ENCODE results near the gene SBK1. TPM values are rescaled to one million over a fixed set of nuclear protein-coding genes. Genes with fewer than 3 reads are reported as not detected.
A peak's percentile ranks its signal among the peaks of the same experiment; 100 is the strongest.

Gene SBK1
- total RNA-seq, 4 donors from 2014 or later = 0.35 to 2.5 (median 1.3) TPM

DNA sequence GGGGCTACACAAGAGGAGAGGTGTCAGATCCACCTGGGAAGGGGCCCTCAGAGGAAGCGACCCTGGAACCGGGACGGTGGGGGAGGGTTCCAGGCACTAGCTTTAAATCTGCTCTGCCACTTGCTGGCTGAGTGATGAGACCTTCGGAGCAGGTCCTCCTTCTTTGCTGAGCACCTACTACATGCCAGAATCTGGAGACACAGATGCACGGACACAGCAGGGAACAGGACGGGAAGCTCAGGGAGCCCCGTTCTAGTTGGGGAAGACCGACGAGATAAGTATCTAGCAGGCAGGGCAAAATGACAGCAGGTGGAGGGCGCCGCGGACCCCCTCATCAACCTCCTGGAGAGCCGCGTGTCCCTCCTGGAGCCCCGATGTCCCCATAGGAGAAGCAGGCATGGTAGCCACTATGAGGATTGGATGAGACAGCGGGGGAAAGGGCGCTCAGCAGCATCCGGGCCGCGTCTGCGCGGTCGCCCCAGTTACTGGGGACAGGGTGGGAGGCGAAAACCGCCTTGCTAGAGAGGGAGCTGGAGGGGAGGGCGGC is 27.2 kb downstream of the SBK1 start:
- DNase-seq = no peak
- no peak for TF ChIP-seq CTCF (IDR thresholded peaks at IDR 0.05)
- no peak for TF ChIP-seq POLR2A (IDR thresholded peaks at IDR 0.05)

DNA sequence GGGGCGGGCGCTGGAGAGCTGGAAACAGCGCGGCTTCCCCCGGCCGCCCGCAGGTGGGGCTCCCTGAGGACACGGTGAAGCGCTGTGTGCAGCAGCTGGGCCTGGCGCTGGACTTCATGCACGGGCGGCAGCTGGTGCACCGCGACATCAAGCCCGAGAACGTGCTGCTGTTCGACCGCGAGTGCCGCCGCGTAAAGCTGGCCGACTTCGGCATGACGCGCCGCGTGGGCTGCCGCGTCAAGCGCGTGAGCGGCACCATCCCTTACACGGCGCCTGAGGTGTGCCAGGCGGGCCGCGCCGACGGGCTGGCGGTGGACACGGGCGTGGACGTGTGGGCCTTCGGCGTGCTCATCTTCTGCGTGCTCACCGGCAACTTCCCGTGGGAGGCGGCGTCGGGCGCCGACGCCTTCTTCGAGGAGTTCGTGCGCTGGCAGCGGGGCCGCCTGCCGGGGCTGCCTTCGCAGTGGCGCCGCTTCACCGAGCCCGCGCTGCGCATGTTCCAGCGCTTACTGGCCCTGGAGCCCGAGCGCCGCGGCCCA is 27.8 kb downstream of the SBK1 start:
- Histone ChIP-seq H3K27ac (no peak overlapping the region), H3K4me3 (no peak overlapping the region), H3K9me3 (no peaks in the 10 kb centered on the region), H3K27me3 (no peaks in the 10 kb centered on the region), H3K4me1 (no peaks in the 10 kb centered on the region), H3K36me3 (no peaks in the 10 kb centered on the region)
- no peak for TF ChIP-seq POLR2A (IDR thresholded peaks at IDR 0.05)
- TF ChIP-seq CTCF (IDR thresholded peaks at IDR 0.05) = no peak
- no peak for DNase-seq

More for the DNA sequence above, 27.2 kb downstream of the SBK1 start:
- no peak overlapping the region for H3K4me3 ChIP-seq
- no peak overlapping the region for H3K27ac ChIP-seq
- H3K4me1 ChIP-seq = no peaks in the 10 kb centered on the region
- H3K36me3 ChIP-seq = no peaks in the 10 kb centered on the region
- H3K27me3 ChIP-seq = no peaks in the 10 kb centered on the region
- no peaks in the 10 kb centered on the region for H3K9me3 ChIP-seq

DNA sequence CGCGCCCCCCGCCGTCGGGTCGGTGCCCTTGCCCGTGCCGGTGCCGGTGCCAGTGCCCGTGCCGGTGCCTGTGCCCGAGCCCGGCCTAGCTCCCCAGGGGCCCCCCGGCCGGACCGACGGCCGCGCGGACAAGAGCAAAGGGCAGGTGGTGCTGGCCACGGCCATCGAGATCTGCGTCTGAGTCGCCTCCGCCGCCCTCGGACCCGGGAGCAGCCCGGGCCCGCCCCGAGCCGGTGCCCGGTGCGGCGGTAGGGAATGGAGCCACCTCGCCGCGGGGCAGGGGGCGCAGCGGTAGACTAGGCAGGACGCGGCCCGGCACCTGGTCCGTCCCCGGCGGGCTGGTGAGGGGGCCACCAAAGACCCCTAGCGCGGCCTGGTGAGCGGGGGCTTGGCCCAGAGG is 28.4 kb downstream of the SBK1 start:
- no peaks in the 10 kb centered on the region for H3K27me3 ChIP-seq
- no peak overlapping the region for H3K27ac ChIP-seq
- H3K36me3 ChIP-seq = no peaks in the 10 kb centered on the region
- TF ChIP-seq CTCF (IDR thresholded peaks at IDR 0.05) (no peak), POLR2A (IDR thresholded peaks at IDR 0.05) (no peak)
- DNase-seq = no peak
- no peaks in the 10 kb centered on the region for H3K4me1 ChIP-seq
- H3K4me3 ChIP-seq = no peak overlapping the region
- no peaks in the 10 kb centered on the region for H3K9me3 ChIP-seq

DNA sequence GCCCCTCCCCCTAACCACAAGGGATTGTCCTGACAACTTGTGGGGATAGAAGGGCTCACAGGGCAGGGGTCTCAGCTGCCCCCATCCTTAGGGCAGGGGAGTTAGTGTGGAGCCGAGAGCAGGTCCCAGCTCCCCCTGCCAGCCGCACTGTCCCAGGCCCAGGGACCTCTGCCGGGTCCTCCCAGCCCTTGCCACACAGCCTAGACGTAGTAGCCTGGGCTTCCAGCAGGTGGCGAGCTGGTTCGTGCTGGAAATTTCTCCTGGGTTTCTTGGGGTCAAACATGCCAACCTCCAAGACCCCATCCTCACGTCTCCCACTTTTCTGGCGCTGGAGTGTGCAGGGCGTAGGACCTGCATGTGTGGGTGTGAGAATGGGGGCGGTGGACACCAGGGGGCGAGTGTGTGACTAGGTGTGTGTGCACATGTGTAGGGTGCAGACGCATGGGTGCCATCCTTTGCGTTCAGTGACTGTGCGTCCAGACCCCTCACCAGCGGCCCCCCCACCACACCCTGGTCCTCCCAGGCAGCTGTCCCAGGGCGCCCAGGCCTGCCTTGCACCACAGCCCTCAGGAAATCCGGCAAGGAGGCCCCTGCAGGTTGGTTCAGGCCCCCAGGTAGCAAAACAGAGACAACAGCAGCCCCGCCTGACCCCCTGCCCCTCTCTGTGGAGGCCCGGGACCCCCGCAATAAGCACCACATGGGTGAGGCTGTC is 29.5 kb downstream of the SBK1 start:
- peak; percentile 27 to 67 (median 59) for DNase-seq
- no peak overlapping the region for H3K27ac ChIP-seq
- TF ChIP-seq CTCF (IDR thresholded peaks at IDR 0.05) (peak; percentile 25 to 72 (median 60)), POLR2A (IDR thresholded peaks at IDR 0.05) (no peak)
- H3K36me3 ChIP-seq = no peaks in the 10 kb centered on the region
- H3K27me3 ChIP-seq = no peaks in the 10 kb centered on the region
- no peaks in the 10 kb centered on the region for H3K4me1 ChIP-seq
- H3K9me3 ChIP-seq = no peaks in the 10 kb centered on the region
- no peak overlapping the region for H3K4me3 ChIP-seq

DNA sequence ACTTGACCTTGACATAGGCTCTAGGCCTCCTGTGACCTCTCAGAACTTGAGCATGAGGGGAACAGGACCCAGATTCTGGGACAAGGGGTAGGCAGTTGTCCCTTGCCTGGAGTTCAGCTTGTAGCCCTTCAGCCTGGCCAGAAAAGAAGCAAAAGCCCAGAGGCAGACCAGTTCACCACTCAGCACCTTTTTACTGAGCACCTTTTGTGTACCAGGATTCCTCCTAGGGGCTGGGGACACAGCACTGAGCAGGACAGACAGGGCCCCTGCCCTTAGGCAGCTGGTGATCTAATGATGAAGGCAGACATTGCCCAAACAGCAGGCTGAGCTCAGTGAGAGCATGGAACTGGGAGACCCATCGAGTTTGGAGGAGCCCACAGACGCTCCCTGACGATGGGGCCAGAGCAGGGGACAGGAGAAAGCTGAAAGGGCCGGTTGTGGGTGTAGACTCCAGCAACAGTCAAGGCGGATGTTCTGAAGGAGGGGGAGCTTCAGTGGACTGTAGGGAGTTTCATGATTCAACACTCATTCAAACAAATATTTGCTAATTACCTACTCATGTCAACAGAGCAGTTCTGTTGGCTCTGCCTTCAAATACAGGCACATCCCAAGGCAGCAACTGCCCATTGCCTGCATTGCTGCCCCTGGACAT is 32.0 kb downstream of the SBK1 start:
- DNase-seq = peak in 2 of 3 donors; percentile 4 to 30
- Histone ChIP-seq H3K36me3 (no peaks in the 10 kb centered on the region), H3K4me1 (no peaks in the 10 kb centered on the region), H3K4me3 (no peak overlapping the region), H3K27me3 (no peaks in the 10 kb centered on the region), H3K9me3 (no peaks in the 10 kb centered on the region), H3K27ac (no peak overlapping the region)
- TF ChIP-seq CTCF (IDR thresholded peaks at IDR 0.05) (no peak), POLR2A (IDR thresholded peaks at IDR 0.05) (no peak)
